HG02623 (cell line): ENCODE results near the gene CA9.
"Not testable (repeated sequence)": the region's sequence is repeated elsewhere in the genome, so short reads cannot be mapped to it uniquely, and the experiment has no call there.

Experiments
- ATAC-seq: cut with Tn5 transposase; IDR thresholded peaks from one replicate; pipeline ENCODE4 v1.9.1; 2021; ENCODE audit warnings: moderate library complexity; ENCODE audit not compliant: unreplicated experiment

Gene CA9

GRCh38 chr9:35673132-35674024, at the start of gene CA9:
Gene CA9, plus strand, starts transcription at chr9:35673928. Its CDS starts 32 bp downstream, at chr9:35673960.
- ATAC-seq: no peak

- ATAC-seq: no peak
These were observed 46.2 kb upstream of the CA9 start for GRCh38 chr9:35627575-35627974.

GRCh38 chr9:35628389-35628991, 45.2 kb upstream of the CA9 start:
- ATAC-seq: no peak

GRCh38 chr9:35629597-35629996, 44.1 kb upstream of the CA9 start:
- ATAC-seq: no peak

- no peak for ATAC-seq
These were observed 38.0 kb upstream of the CA9 start for GRCh38 chr9:35635730-35636129.

GRCh38 chr9:35636135-35636876, 37.4 kb upstream of the CA9 start:
- ATAC-seq: no peak

- ATAC-seq: not testable (repeated sequence)
These were observed 36.9 kb upstream of the CA9 start for GRCh38 chr9:35636877-35637246.

- ATAC-seq: not testable (repeated sequence)
These were observed 36.2 kb upstream of the CA9 start for GRCh38 chr9:35637427-35637955.

- ATAC-seq: not testable (repeated sequence)
These were observed 35.0 kb upstream of the CA9 start for GRCh38 chr9:35638751-35639150.

- ATAC-seq: not testable (repeated sequence)
These were observed 34.5 kb upstream of the CA9 start for GRCh38 chr9:35639225-35639624.

- ATAC-seq: no peak
These were observed 34.1 kb upstream of the CA9 start for GRCh38 chr9:35639631-35640030.

- not testable (repeated sequence) for ATAC-seq
These were observed 33.3 kb upstream of the CA9 start for GRCh38 chr9:35640431-35640830.

GRCh38 chr9:35641478-35641877, 32.2 kb upstream of the CA9 start:
- not testable (repeated sequence) for ATAC-seq

- ATAC-seq: no peak
These were observed 30.7 kb upstream of the CA9 start for GRCh38 chr9:35643046-35643445.

GRCh38 chr9:35645736-35646135, 28.0 kb upstream of the CA9 start:
- not testable (repeated sequence) for ATAC-seq

- no peak for ATAC-seq
These were observed 27.6 kb upstream of the CA9 start for GRCh38 chr9:35646153-35646532.

GRCh38 chr9:35646533-35647265, 27.0 kb upstream of the CA9 start:
- ATAC-seq: peak; percentile 75

GRCh38 chr9:35649431-35650340, 24.0 kb upstream of the CA9 start:
- ATAC-seq: no peak

GRCh38 chr9:35650341-35651158, 23.2 kb upstream of the CA9 start, which contains the start of gene SIT1:
Gene SIT1, minus strand, starts transcription at chr9:35650931. Its CDS starts 78 bp downstream, at chr9:35650853.
- no peak for ATAC-seq
